Stimulated activated CD8-positive, alpha-beta memory T cell treated with anti-CD3 and anti-CD28 coated beads, Interleukin-4, amount 100 ng/mL, for 24 hours (primary cell): ENCODE data around the gene RTKN.

Source experiments
- DNase-seq: peaks from one replicate; pipeline ENCODE4 v3.0.0-alpha.2; 2020; ENCODE audit warnings: low read depth

RTKN gene

GRCh38 chr2:74379851-74380789, 61.6 kb downstream of the RTKN start, which contains the start of gene DCTN1:
DCTN1 (minus strand) TSS chr2:74380311; CDS start chr2:74380037, 274 bp downstream.
- DNase-seq: no peak

- no peak for DNase-seq
Observed at GRCh38 chr2:74378007-74378406, 63.7 kb downstream of the RTKN start.

GRCh38 chr2:74375838-74376237, 65.9 kb downstream of the RTKN start:
- no peak for DNase-seq
